Natural killer cell (primary cell): ENCODE data around the gene SPACA6. TPM values are rescaled to one million over a fixed set of nuclear protein-coding genes. Genes with fewer than 3 reads are reported as not detected.

Experiments
- ATAC-seq, 3 donors: fragments of 150-1000 bp in 2 of 3; fragments of 200-7000 bp in 1 of 3; cut with Tn5 transposase; 1 replicate in 1 of 3; 2 replicates in 2 of 3; pipeline ENCODE4 v1.10.0; 2021; ENCODE audit warnings: mild to moderate bottlenecking in 2 of 3, moderate library complexity in 2 of 3
- DNase-seq, 2 donors: peaks; one replicate each; pipeline versions ENCODE4 v3.0.0 to v3.0.0-alpha.2; 2013 to 2021; ENCODE audit warnings: mixed read lengths in 1 of 2
- H3K27ac ChIP-seq: one replicate; pipeline ENCODE4 v1.5.1; 2013; ENCODE audit warnings: mild to moderate bottlenecking, low read length
- H3K27me3 ChIP-seq: one replicate; pipeline ENCODE4 v1.6.1; 2013; ENCODE audit warnings: low read length; ENCODE audit not compliant: control insufficient read depth, insufficient read depth
- H3K36me3 ChIP-seq: one replicate; pipeline ENCODE4 v1.6.1; 2013; ENCODE audit warnings: low read length; ENCODE audit not compliant: control insufficient read depth, insufficient read depth
- H3K4me1 ChIP-seq: one replicate; pipeline ENCODE4 v1.6.1; 2013; ENCODE audit warnings: low read length; ENCODE audit not compliant: control insufficient read depth, insufficient read depth
- H3K4me3 ChIP-seq: one replicate; pipeline ENCODE4 v1.5.1; 2013; ENCODE audit warnings: low read length
- H3K9me3 ChIP-seq: one replicate; pipeline ENCODE4 v1.6.1; 2013; ENCODE audit warnings: low read length; ENCODE audit not compliant: control insufficient read depth, insufficient read depth
- H3K27ac Mint-ChIP-seq, 2 donors: one replicate each; pipeline ENCODE4 v1.8.0; 2022; ENCODE audit warnings: mild to moderate bottlenecking in 2 of 2, mixed read lengths in 2 of 2, moderate library complexity in 1 of 2
- H3K27me3 Mint-ChIP-seq, 2 donors: one replicate each; pipeline ENCODE4 v1.8.0; 2022; ENCODE audit warnings: low read depth in 2 of 2, mixed read lengths in 2 of 2
- H3K36me3 Mint-ChIP-seq: one replicate; pipeline ENCODE4 v1.8.0; 2022; ENCODE audit warnings: mixed read lengths
- H3K4me1 Mint-ChIP-seq, 2 donors: one replicate each; pipeline ENCODE4 v1.8.0; 2022; ENCODE audit warnings: mixed read lengths in 2 of 2
- H3K4me3 Mint-ChIP-seq: one replicate; pipeline ENCODE4 v1.8.0; 2022; ENCODE audit warnings: mild to moderate bottlenecking, moderate library complexity, mixed read lengths
- H3K9me3 Mint-ChIP-seq, 2 donors: one replicate each; pipeline ENCODE4 v1.8.0; 2022; ENCODE audit warnings: mixed read lengths in 2 of 2
- CTCF ChIP-seq: fragments of 200-600 bp; IDR thresholded peaks from one replicate; pipeline ENCODE4 v1.8.0; 2022; ENCODE audit warnings: antibody characterized with exemption
- WGBS: methylation state at CpG from one replicate; pipeline ENCODE4 v1.1.7; 2013; ENCODE audit warnings: missing lambda C conversion rate; ENCODE audit not compliant: insufficient coverage; 5-methylcytosine and 5-hydroxymethylcytosine counted together
- intact Hi-C: fragments of 100-400 bp; cut with micrococcal nuclease; formaldehyde crosslinking; loops from one replicate; pipeline ENCODE4 v1.14.2; 2022
- total RNA-seq, 4 donors: library from RNA; stranded (reverse); fragments of 120-200 nt in 1 of 4; gene quantifications; one replicate each; pipeline versions ENCODE4 v1.2.3 to v1.2.4, GENCODE V29; 2013 to 2022

SPACA6 gene
- total RNA-seq, 3 donors from 2014 or later (not counting 1 experiment from before 2014, with no cell fraction given): 2.2 to 9.4 (median 3.7) TPM

- WGBS: 50% methylated on average over 4 of the region's 7 CpGs
- Histone ChIP-seq H3K4me3 (no peak overlapping the region), H3K9me3 (no peaks in the 10 kb centered on the region), H3K36me3 (no peaks in the 10 kb centered on the region), H3K27me3 (no peaks in the 10 kb centered on the region), H3K4me1 (peaks cover 21% of the 10 kb centered on the region), H3K27ac (no peak overlapping the region)
- Mint-ChIP-seq H3K4me3 (no peak overlapping the region), H3K9me3 (no peaks in the 10 kb centered on the region), H3K27ac (no peak overlapping the region), H3K36me3 (no peaks in the 10 kb centered on the region), H3K4me1 (no peaks in the 10 kb centered on the region), H3K27me3 (peaks cover 27 to 44% of the 10 kb centered on the region in 2 donors)
- DNase-seq (no peak), ATAC-seq (peak in 1 of 3 donors; percentile 55)
- TF ChIP-seq CTCF: no peak
- intact Hi-C loops: no loop called here
These were observed 41.8 kb upstream of the SPACA6 start for GRCh38 chr19:51651216-51651846.

GRCh38 chr19:51652266-51652665, 40.9 kb upstream of the SPACA6 start:
- Mint-ChIP-seq H3K4me3 (no peak overlapping the region), H3K36me3 (no peaks in the 10 kb centered on the region), H3K4me1 (peaks cover 7% of the 10 kb centered on the region in 2 donors), H3K9me3 (no peaks in the 10 kb centered on the region), H3K27me3 (peaks cover 31 to 50% of the 10 kb centered on the region in 2 donors), H3K27ac (no peak overlapping the region)
- Histone ChIP-seq H3K27ac (no peak overlapping the region), H3K4me1 (peaks cover 15% of the 10 kb centered on the region), H3K9me3 (no peaks in the 10 kb centered on the region), H3K36me3 (no peaks in the 10 kb centered on the region), H3K4me3 (no peak overlapping the region), H3K27me3 (no peaks in the 10 kb centered on the region)
- TF ChIP-seq CTCF: no peak
- intact Hi-C loops: no loop called here
- 81% methylated on average over 4 of the region's 4 CpGs for WGBS
- DNase-seq: no peak
- ATAC-seq: no peak

- no peaks in the 10 kb centered on the region for H3K27me3 ChIP-seq
- H3K9me3 ChIP-seq: no peaks in the 10 kb centered on the region
- no peak for ATAC-seq
- H3K27ac ChIP-seq: no peak overlapping the region
- H3K27me3 Mint-ChIP-seq: peaks cover 31 to 51% of the 10 kb centered on the region in 2 donors
- H3K4me3 Mint-ChIP-seq: no peak overlapping the region
- H3K36me3 ChIP-seq: no peaks in the 10 kb centered on the region
- no peak for TF ChIP-seq CTCF
- no peak overlapping the region for H3K27ac Mint-ChIP-seq
- H3K36me3 Mint-ChIP-seq: no peaks in the 10 kb centered on the region
- H3K9me3 Mint-ChIP-seq: no peaks in the 10 kb centered on the region
- intact Hi-C loops: no loop called here
- no peak for DNase-seq
- peaks cover 14% of the 10 kb centered on the region for H3K4me1 ChIP-seq
- WGBS: 92% methylated on average over 2 of the region's 2 CpGs
- no peak overlapping the region for H3K4me3 ChIP-seq
- H3K4me1 Mint-ChIP-seq: peaks cover 7% of the 10 kb centered on the region in 2 donors
These were observed 40.0 kb upstream of the SPACA6 start for GRCh38 chr19:51653162-51653561.

- Mint-ChIP-seq H3K27ac (no peak overlapping the region), H3K27me3 (peaks cover 28 to 40% of the 10 kb centered on the region in 2 donors), H3K4me1 (peaks cover 7% of the 10 kb centered on the region in 2 donors), H3K4me3 (no peak overlapping the region), H3K9me3 (no peaks in the 10 kb centered on the region), H3K36me3 (no peaks in the 10 kb centered on the region)
- ATAC-seq: no peak
- intact Hi-C loops: loop anchor here (5.0 kb wide), 1 partner anchor 232 kb away; no protein-coding TSS in a partner anchor
- Histone ChIP-seq H3K27ac (no peak overlapping the region), H3K27me3 (no peaks in the 10 kb centered on the region), H3K4me1 (peaks cover 14% of the 10 kb centered on the region), H3K9me3 (no peaks in the 10 kb centered on the region), H3K4me3 (no peak overlapping the region), H3K36me3 (no peaks in the 10 kb centered on the region)
- 58% methylated on average over 4 of the region's 4 CpGs for WGBS
- no peak for TF ChIP-seq CTCF
- no peak for DNase-seq
These were observed 38.3 kb upstream of the SPACA6 start for GRCh38 chr19:51654783-51655182.
